Islet of Langerhans (tissue), 1 donor: Measurements from ENCODE around the gene HHAT.
"Not testable (repeated sequence)": the region's sequence is repeated elsewhere in the genome, so short reads cannot be mapped to it uniquely, and the experiment has no call there.

ENCODE experiments used
- FAIRE-seq: peaks from one replicate; lab custom pipeline; 2011; peaks lifted over from hg19 to GRCh38; lab: Jason Lieb, UNC

Gene HHAT

GRCh38 chr1:210397681-210398080 is 69.0 kb downstream of the HHAT start:
- FAIRE-seq, result no peak

- no peak for FAIRE-seq
Measured at GRCh38 chr1:210398466-210398865, 69.8 kb downstream of the HHAT start.

GRCh38 chr1:210400043-210400840 is 71.5 kb downstream of the HHAT start:
- peak; percentile 64 for FAIRE-seq

- FAIRE-seq, result no peak
Measured at GRCh38 chr1:210402560-210402959, 73.9 kb downstream of the HHAT start.

GRCh38 chr1:210405316-210405715 is 76.6 kb downstream of the HHAT start:
- no peak for FAIRE-seq

- not testable (repeated sequence) for FAIRE-seq
Measured at GRCh38 chr1:210406341-210406740, 77.6 kb downstream of the HHAT start.

GRCh38 chr1:210407207-210407886 is 78.6 kb downstream of the HHAT start:
- peak; percentile 81 for FAIRE-seq

- FAIRE-seq, result no peak
Measured at GRCh38 chr1:210407887-210408252, 79.2 kb downstream of the HHAT start.

GRCh38 chr1:210412240-210412639 is 83.5 kb downstream of the HHAT start:
- no peak for FAIRE-seq

GRCh38 chr1:210413951-210414350 is 85.2 kb downstream of the HHAT start:
- FAIRE-seq, result no peak

- no peak for FAIRE-seq
Measured at GRCh38 chr1:210415846-210416448, 87.2 kb downstream of the HHAT start.

GRCh38 chr1:210416681-210417080 is 88.0 kb downstream of the HHAT start:
- no peak for FAIRE-seq

GRCh38 chr1:210417881-210418280 is 89.2 kb downstream of the HHAT start:
- FAIRE-seq, result no peak

- no peak for FAIRE-seq
Measured at GRCh38 chr1:210418863-210419650, 90.4 kb downstream of the HHAT start.

GRCh38 chr1:210426696-210427095 is 98.0 kb downstream of the HHAT start:
- not testable (repeated sequence) for FAIRE-seq

- no peak for FAIRE-seq
Measured at GRCh38 chr1:210428696-210429095, 100.0 kb downstream of the HHAT start.

- FAIRE-seq, result no peak
Measured at GRCh38 chr1:210434223-210434622, 105.5 kb downstream of the HHAT start.

- no peak for FAIRE-seq
Measured at GRCh38 chr1:210437111-210437510, 108.4 kb downstream of the HHAT start.

GRCh38 chr1:210437781-210438180 is 109.1 kb downstream of the HHAT start:
- FAIRE-seq, result no peak

- FAIRE-seq, result no peak
Measured at GRCh38 chr1:210438928-210439841, 110.5 kb downstream of the HHAT start.

GRCh38 chr1:210440081-210440480 is 111.4 kb downstream of the HHAT start:
- FAIRE-seq, result no peak
